ENCODE measurements around the gene TRAF6. TPM values are rescaled to one million over a fixed set of nuclear protein-coding genes. Genes with fewer than 3 reads are reported as not detected.

TRAF6 gene
- total RNA-seq, 1 experiment from 2014 or later, result 9.3 TPM

DNA sequence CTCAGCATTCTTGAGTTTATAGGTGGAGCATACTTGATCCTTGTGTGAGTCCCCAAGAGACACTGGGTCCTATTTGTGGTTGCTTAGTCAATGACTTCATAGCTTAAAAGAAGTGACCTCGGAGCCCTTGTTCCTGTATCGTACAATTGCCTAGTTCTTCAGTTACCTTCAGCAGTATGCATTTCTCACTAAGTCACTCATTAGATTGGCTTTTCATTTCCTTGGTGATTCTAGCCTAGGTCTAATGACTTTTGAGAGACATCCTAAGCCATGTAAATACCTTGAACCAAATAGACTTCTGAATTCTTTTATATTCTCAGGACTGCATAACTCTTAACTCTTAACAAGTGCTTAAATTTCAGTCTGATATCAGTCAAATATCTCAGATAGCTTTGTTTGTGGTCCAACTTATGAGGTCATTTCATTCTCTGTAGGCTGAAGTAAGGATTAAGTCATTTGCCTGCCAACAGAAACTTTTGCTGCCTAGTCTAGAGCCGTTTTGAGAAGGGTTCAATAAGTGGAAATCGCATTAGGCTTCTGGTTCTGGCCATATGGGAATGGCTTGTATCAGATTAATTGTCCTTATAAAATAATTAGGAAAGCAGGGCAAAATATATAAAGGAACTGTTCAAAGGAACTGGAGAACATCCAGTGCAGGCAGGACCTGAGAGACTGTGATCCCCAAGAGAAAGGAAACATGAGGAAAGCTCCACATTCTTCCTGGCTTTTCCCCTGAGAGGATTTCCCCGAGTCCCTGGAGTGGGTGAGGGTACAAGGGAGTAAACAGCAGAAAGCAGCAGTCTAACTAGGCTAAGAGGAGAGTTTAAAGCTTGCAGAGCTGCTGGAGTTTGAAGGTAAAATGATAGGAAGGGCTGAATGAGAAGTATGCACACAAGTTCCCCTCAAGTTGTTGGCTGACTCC, 39.9 kb downstream of the TRAF6 start:
- peaks cover 16% of the 10 kb centered on the region; the same call in 1 of the 2 replicates for H3K27me3 ChIP-seq (ENCODE audit: insufficient read depth, low read length)
- no peak for TF ChIP-seq EZH2phosphoT487 (IDR thresholded peaks at IDR 0.05; ENCODE audit: borderline replicate concordance)
- no peak for TF ChIP-seq CEBPB (IDR thresholded peaks at IDR 0.05; ENCODE audit: low read depth)
- no peak for TF ChIP-seq SIN3A (IDR thresholded peaks at IDR 0.05; ENCODE audit: low read depth)
- TF ChIP-seq, protein P1, sequence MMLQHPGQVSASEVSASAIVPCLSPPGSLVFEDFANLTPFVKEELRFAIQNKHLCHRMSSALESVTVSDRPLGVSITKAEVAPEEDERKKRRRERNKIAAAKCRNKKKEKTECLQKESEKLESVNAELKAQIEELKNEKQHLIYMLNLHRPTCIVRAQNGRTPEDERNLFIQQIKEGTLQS (IDR thresholded peaks at IDR 0.05), result no peak
- TF ChIP-seq TCF7L2 (IDR thresholded peaks at IDR 0.05; ENCODE audit: borderline replicate concordance, extremely low read depth, insufficient read depth, insufficient read length), result no peak
- no peak for TF ChIP-seq SP1 (IDR thresholded peaks at IDR 0.05; ENCODE audit: low read depth)
- no peak for TF ChIP-seq EZH2 (IDR thresholded peaks at IDR 0.05)
- TF ChIP-seq, protein P2, sequence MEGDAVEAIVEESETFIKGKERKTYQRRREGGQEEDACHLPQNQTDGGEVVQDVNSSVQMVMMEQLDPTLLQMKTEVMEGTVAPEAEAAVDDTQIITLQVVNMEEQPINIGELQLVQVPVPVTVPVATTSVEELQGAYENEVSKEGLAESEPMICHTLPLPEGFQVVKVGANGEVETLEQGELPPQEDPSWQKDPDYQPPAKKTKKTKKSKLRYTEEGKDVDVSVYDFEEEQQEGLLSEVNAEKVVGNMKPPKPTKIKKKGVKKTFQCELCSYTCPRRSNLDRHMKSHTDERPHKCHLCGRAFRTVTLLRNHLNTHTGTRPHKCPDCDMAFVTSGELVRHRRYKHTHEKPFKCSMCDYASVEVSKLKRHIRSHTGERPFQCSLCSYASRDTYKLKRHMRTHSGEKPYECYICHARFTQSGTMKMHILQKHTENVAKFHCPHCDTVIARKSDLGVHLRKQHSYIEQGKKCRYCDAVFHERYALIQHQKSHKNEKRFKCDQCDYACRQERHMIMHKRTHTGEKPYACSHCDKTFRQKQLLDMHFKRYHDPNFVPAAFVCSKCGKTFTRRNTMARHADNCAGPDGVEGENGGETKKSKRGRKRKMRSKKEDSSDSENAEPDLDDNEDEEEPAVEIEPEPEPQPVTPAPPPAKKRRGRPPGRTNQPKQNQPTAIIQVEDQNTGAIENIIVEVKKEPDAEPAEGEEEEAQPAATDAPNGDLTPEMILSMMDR (IDR thresholded peaks at IDR 0.05 in 2 of 3, conservative IDR thresholded peaks at IDR 0.05 in 1 of 3; ENCODE audit: borderline replicate concordance in 1 of 3, insufficient read depth in 1 of 3, low read depth in 2 of 3, low read length in 2 of 3), result no peak
- no peak for TF ChIP-seq EGR1 (IDR thresholded peaks at IDR 0.05; ENCODE audit: low read depth)
- no peaks in the 10 kb centered on the region for H3K79me2 ChIP-seq (ENCODE audit: insufficient read depth, low read length)
- no peaks in the 10 kb centered on the region for H3K9me3 ChIP-seq (ENCODE audit: control insufficient read depth in 1 of 2, insufficient read depth in 1 of 2, low read depth in 1 of 2, low read length in 2 of 2)
- no peaks in the 10 kb centered on the region for H4K20me1 ChIP-seq (ENCODE audit: insufficient read depth)
- ChIA-PET POLR2A (no interaction called here), RAD21 (ENCODE audit: low non-redundant PET in 1 of 2, low total read pairs in 2 of 2, uncharacterized antibody in 2 of 2, unreplicated experiment in 2 of 2) (no interaction called here), CTCF (interaction anchor here (2.7 kb wide), 1 partner anchor 23 kb away, joined by 9 read pairs; no protein-coding TSS in a partner anchor)
- no peak overlapping the region for H2AFZ ChIP-seq (ENCODE audit: low read depth, low read length, poor library complexity, severe bottlenecking)
- ATAC-seq (peak; percentile 58; the same call in 1 of the 2 replicates), DNase-seq (ENCODE audit: low read depth, low spot score) (no peak)
- no peaks in the 10 kb centered on the region for H3K9me2 ChIP-seq (ENCODE audit: insufficient read depth)
- no peaks in the 10 kb centered on the region for H3K36me3 ChIP-seq (ENCODE audit: control insufficient read depth in 1 of 2, insufficient read depth in 2 of 2, low read length in 2 of 2)
- H3K4me2 ChIP-seq (ENCODE audit: low read length), result no peak overlapping the region
- H3K4me3 ChIP-seq (replicated peaks in 1 of 2; ENCODE audit: low read depth in 1 of 2, low read length in 2 of 2), result no peak overlapping the region
- no peak overlapping the region for H3K9ac ChIP-seq (ENCODE audit: low read length)
- intact Hi-C loops (cut with micrococcal nuclease), result loop anchor here (10.0 kb wide), 1 partner anchor 975 kb away; no protein-coding TSS in a partner anchor
- H3K4me1 ChIP-seq (ENCODE audit: control insufficient read depth in 1 of 2, insufficient read depth in 2 of 2, low read length in 2 of 2), result no peaks in the 10 kb centered on the region; a peak in 1 of 4 replicates
- no peak overlapping the region for H3K27ac ChIP-seq (ENCODE audit: low read depth, low read length)
- BruUV-seq (replicated peaks), result no TSS peak

Data from HCT116 (cell line).